Activated CD4-positive, alpha-beta T cell treated with anti-CD3 and anti-CD28 coated beads for 24 hours (primary cell): ENCODE results near the gene ETV6.
"Not testable (repeated sequence)": the region's sequence is repeated elsewhere in the genome, so short reads cannot be mapped to it uniquely, and the experiment has no call there.

Source experiments
- DNase-seq, 2 donors: peaks; one replicate each; pipeline ENCODE4 v3.0.0-alpha.2; 2020; ENCODE audit warnings: low read depth in 2 of 2

ETV6 gene

DNA sequence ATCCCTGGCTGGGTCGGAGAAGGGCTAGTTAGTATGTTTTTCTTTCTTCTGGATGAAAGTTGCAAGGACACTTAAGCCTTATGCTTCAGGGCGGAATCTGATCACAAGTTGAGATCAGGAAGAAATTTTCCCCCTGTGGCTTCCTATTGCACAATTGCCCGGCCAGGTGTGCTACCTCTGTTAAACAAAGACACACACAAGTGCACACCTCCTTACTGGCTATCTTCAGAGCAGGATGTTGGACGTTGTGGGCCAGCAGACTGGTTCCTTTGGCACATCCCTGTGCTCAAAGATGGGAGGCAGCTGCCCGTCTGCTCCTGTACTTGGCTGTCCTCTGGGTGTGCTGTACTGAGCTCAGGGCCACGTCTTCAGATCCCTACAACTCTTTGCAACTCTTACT is 19.1 kb downstream of the ETV6 start:
- no peak for DNase-seq

DNA sequence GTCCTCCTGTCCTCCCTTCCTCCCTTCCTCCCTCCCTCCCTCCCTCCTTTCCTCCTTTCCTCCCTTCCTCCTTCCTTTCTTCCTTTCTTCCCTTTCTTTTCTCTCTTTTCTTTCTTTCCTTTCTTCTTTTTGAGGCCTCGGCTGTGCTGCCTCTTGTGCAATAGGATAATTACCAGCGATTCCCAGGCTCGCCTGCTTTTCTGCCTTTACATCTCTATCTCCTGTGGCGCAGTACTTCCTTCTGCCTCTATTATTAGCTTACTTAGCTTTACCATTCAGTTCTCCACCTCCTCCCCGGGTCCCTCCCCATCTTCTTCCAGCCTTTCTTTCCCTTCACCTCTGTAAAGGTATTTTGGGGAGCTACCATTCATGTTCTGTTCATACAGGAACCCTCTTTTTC is 19.9 kb downstream of the ETV6 start:
- no peak for DNase-seq

GRCh38 chr12:11672256-11673191 is 23.1 kb downstream of the ETV6 start:
- no peak for DNase-seq

GRCh38 chr12:11673666-11674461 is 24.4 kb downstream of the ETV6 start:
- DNase-seq, result no peak

GRCh38 chr12:11674894-11675390 is 25.5 kb downstream of the ETV6 start:
- no peak for DNase-seq

GRCh38 chr12:11676052-11676451 is 26.6 kb downstream of the ETV6 start:
- no peak for DNase-seq

DNA sequence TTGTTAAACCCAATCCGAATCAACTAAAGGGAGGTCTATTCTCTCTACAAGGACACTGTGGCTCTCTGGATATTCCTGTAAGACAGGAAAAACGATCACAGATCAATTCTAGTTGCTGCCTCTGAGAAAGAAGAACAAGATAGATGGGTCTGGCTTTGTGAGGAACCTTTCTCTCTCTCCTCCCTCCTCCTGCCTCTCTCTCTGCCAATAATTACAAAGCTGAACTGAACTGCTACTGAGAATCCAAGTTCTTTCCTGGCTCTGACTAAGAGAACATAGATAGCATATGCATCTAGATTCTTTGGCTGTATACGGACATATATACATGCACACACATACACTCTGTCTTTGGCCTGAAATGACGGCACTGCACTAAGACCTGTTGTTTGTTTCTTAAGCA is 27.6 kb downstream of the ETV6 start:
- DNase-seq, result no peak

GRCh38 chr12:11677752-11678151 is 28.3 kb downstream of the ETV6 start:
- no peak for DNase-seq

GRCh38 chr12:11678781-11679180 is 29.3 kb downstream of the ETV6 start:
- no peak for DNase-seq

DNA sequence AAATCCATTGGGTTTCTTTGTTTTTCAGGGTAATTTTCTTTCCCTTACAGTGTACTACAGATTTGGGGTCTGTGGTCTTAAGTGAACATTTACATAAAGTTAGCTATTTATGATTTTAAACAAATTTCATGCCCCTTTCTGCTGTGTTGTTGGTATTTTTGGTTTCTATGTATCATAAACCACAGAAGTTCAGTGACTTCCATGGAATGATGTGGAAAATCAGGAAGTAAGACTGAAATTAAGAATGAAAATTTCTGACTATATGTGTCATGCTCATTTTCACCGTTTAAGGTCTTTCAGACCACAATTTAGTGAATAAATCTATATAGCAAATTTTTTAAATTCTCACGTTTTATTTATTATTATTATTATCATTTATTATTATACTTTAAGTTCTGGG is 31.7 kb downstream of the ETV6 start:
- DNase-seq, result no peak

DNA sequence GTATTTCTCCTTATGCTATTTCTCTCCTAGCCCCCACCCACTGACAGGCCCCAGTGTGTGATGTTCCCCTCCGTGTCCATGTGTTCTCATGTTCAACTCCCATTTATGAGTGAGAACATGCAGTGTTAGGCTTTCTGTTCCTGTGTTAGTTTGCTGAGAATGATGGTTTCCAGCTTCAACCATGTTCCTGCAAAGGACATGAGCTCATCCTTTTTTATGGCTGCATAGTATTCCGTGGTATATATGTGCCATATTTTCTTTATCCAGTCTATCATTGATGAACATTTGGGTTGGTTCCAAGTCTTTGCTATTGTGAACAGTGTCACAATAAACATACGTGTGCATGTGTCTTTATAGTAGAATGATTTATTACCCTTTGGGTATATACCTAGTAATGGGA is 32.2 kb downstream of the ETV6 start:
- not testable (repeated sequence) for DNase-seq

DNA sequence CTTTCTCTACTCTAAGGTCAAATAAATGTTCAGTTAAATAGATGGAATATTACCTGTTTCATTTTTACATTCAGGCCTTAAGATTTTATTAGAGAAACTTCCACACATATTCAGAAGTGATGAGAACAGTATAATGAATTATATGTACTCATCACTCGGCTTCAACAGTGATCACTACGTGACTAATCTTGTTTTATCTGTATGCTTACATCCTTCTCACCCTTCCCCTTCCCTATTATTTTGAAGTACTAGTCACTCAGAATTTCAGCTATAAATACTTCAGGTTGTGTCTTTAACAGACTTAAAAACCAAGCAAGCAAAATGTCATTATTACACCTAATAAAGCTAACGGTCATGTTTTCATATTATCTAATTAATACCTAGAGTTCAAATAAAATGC is 34.9 kb downstream of the ETV6 start:
- DNase-seq, result no peak

GRCh38 chr12:11684811-11685210 is 35.3 kb downstream of the ETV6 start:
- DNase-seq, result no peak

DNA sequence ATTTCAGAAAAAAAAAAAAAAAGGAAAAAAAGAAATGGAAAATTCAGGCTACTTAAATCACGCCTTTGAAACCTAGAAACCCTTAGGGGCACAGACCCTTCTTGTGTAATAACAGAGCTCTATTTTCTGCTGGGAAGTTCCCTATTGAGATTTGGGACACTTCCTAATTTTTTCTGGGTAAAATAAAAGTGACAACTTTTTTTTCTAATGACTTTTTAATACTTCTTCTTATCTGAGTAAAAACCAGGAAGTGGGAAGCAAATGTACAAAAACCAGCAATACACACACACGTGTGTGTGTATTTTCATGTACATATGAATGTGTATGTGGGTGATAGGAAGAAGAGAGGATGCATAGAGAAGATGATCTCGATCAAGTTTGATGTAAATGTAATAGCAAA is 35.8 kb downstream of the ETV6 start:
- DNase-seq, result no peak

DNA sequence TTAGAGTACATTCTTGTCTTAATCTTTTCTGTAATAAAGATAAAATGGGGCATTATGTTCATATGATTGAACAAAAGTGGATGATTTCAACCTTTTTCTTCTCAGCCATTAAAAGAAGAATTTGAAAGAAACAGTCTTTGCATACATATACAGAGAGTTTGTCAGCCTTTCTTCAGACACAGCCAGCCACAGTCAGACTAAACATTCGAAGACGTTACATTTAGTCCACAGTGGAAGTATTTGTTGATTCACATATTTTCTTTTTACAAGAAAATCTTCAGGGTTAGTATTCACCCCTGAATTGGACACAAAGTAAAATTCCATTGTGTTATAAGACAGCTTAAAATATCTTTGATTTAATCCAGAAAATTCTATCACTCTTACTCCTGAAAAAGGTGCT is 36.2 kb downstream of the ETV6 start:
- DNase-seq, result no peak

DNA sequence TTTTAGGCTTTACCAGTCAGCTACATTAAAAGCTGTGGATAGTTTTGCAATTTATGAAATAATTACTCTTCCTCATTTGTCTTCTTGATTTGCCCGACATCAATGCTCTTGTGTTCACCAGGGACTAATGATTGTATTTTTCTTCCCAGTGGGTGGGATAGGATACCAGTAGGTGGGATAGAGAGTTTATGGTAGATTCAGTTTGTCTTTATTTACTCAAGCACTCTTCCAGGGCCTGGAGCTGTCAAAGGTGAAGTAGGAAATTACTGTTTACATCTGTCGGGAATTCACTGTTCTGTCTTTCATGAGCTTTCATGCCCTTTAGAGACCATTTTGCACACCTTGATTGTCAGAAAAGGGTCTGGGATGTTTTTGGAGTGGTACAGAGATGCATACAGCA is 36.6 kb downstream of the ETV6 start:
- no peak for DNase-seq

DNA sequence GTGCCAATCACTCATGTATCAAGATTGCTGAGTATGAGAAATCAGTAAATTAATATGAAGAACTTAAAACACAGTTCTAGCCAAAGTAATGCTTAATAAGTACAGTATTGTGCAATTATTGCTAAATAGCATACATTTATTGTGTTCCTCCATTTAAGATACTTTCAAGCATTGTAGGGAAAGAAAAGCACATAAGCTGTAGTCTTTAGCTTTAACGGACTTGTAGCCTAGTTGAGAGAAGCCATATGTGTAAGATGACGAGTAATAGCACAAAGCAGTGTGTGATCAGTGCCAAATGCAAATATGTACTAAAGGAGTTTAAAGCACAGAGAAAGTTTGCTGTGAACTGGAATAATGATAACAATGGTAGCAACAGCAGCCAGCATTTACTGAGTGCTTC is 38.1 kb downstream of the ETV6 start:
- no peak for DNase-seq

DNA sequence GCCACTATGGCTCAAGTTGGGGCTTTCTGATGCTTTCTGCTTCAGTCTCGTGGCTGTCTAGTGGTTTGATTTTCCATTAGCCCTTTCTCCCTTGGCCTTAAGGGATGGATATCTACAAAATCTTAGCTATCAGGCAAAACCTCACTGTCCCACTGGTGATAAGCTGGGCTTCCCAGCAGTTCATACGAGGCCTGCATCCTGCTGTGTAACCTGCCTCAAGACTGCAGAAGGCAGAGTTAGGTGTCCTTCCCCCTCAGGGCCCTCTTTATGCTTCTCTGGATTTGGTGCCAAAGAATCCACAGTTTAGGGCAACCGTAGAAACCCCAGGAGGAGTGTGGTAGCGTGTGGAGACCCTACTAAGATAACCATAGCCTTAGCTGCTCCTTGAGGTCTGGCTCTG is 38.9 kb downstream of the ETV6 start:
- DNase-seq, result no peak

DNA sequence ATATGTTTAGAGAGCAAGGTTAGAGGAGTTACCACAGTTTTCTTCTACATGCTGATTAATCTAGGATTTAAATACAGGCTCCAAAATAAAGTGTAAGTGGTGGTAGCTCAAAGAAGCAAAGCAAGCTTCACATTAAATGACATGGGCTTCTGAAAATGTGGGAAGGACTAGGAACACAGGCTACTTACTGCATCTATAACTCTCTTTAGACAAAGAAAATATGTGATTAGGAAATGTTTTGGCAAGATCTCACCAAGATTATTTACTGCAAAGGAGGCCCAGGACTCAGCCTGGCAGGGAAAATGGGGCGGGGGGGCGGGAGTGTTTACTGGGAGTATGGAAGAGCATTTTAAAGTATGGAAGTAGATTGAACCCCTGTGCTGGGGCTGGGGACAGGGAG is 39.4 kb downstream of the ETV6 start:
- no peak for DNase-seq

GRCh38 chr12:11689591-11690186 is 40.2 kb downstream of the ETV6 start:
- DNase-seq, result no peak

GRCh38 chr12:11693067-11693466 is 43.6 kb downstream of the ETV6 start:
- DNase-seq, result no peak

DNA sequence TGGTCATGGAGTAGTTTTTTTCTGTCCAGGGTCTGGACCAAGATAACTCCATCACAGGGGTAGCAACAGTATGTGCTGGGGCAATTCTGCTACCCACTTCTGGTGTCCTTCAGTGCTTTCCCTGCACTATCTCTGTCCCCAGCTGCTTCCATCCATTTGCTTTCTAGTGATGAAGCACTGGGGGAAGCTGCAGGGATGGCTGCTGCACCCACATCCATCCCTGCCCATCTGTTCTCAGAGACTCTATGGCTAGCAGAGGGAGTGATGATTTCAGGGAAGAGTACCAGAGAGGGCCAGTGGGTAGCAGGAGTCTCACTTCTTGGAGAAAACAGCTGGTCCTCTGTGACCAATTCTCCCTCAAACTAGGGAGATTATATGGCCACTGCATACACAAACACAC is 44.1 kb downstream of the ETV6 start:
- no peak for DNase-seq
